HG03469 (cell line): ENCODE results near the gene SUN1.
A peak's percentile ranks its signal among the peaks of the same experiment; 100 is the strongest.
"Not testable (repeated sequence)": the region's sequence is repeated elsewhere in the genome, so short reads cannot be mapped to it uniquely, and the experiment has no call there.

Source experiments
- ATAC-seq: cut with Tn5 transposase; IDR thresholded peaks from one replicate; pipeline ENCODE4 v1.9.1; 2021; ENCODE audit warnings: mild to moderate bottlenecking, moderate library complexity, moderate number of reproducible peaks; ENCODE audit not compliant: unreplicated experiment

SUN1 gene

DNA sequence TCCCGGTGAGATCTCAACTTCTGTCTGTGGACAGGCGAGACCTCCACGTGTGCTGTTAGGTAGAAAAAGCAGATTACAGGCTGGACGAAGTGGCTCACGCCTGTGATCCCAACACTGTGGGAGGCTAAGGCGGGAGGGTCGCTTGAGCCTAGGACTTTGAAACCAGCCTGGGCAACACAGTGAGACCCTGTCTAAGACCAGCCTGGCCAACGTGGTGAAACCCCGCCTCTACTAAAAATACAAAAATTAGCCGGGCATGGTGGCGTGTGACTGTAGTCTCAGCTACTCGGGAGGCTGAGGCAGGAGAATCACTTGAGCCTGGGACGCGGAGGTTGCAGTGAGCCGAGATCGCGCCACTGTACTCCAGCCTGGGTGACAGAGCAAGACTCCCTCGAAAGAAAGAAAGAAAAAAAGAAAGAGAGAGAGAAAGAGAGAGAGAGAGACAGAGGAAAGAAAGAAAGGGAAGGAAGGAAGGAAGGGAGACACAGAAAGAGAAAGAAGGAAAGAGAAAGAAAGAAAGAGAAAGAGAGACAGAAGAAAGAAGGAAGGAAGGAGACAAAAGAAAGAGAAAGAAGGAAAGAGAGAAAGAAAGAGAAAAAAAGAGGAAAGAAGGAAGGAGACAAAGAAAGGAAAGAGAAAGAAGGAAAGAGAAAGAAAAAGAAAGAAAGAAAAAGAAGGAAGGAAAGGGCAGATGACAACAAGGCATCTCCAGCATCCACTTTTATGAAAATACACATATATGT lies 29.6 kb upstream of the SUN1 start:
- ATAC-seq, result no peak

DNA sequence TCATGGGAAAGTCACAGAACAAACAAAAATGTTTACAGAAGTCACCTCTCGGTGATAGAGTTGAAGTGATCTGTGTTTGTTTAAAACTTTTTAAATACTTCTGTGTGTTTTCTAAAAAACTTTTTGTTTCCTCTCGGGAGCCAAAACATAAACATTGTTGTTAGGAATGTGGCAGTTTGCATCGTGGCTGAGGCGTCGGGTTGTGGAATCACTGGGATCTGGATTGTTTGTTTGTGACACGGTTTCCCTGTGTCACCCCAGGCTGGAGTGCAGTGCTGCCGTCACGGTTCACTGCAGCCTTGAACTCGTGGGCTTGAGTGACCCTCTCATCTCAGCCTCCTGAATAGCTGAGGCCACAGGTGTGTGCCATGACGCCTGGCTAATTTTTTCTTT lies 29.0 kb upstream of the SUN1 start:
- no peak for ATAC-seq

DNA sequence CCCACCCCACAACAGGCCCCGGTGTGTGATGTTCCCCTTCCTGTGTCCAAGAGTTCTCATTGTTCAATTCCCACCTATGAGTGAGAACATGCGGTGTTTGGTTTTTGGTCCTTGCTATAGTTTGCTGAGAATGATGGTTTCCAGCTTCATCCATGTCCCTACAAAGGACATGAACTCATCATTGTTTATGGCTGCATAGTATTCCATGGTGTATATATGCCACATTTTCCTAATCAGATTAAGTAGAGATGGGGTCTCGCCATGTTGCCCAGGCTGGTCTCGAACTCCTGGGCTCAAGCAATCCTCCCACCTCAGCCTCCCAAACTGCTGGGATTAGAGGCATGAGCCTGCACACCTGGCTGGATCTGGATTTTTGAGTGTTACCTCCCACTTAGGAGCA lies 28.5 kb upstream of the SUN1 start:
- ATAC-seq, result not testable (repeated sequence)

DNA sequence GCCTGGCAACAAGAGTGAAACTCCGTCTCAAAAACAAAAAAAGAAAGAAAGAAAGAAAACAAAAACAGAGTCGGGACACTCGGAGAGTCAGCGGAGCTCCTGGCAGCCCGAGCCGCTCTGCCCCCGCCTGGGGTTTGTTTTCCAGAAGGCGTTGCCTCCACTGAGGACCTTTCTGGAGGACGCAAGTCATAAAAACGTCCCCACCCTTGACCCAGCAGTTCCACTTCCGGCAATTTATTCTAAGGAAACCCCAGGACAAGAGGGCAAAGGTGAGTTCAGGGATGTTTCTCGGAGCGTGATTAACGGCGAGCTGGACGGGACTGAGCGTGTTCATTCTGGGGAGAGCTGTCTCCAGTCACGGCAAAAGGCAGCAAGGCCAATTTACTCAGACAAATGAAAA lies 27.0 kb upstream of the SUN1 start:
- ATAC-seq, result no peak

DNA sequence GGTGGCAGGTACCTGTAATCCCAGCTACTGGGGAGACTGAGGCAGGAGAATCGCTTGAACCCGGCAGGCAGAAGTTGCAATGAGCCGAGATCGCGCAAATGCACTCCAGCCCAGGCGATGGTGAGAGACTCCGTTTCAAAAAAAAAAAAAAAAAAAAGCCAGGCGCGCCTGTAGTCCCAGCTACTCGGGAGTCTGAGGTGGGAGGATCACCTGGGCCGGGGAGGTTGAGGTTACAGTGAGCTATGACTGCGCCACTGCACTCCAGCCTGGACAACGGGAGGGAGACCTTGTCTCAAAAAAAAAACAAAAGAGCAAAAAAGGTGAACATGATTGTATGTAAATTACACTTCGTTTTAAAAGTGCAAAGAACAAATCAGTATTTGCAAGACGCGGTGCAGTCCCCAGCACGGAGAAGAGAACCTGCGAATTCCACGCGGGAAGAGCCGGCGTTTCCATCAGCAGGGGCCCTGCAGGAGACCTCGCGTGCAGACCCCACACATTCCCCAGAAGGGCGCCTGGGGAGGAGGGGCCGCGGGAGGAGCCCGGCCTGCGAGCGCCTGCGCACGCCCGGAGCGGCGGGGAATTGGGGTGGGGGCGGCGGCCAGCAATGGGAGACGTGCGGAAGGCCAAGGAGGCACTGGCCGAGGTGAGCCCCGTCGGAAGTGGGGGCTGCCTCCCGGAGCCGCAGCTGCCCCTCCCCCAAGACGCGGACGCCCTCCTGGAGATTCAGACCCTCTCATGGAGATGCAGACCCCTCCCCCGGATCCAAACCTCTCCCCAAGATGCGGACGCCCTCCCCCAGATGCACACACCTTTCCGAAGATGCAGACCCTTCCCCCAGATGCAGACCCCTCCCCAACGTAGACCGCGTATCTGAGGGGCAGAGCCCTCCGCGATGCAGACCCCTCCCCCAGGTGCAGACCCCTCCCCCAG lies 16.7 kb upstream of the SUN1 start:
- ATAC-seq, result no peak

DNA sequence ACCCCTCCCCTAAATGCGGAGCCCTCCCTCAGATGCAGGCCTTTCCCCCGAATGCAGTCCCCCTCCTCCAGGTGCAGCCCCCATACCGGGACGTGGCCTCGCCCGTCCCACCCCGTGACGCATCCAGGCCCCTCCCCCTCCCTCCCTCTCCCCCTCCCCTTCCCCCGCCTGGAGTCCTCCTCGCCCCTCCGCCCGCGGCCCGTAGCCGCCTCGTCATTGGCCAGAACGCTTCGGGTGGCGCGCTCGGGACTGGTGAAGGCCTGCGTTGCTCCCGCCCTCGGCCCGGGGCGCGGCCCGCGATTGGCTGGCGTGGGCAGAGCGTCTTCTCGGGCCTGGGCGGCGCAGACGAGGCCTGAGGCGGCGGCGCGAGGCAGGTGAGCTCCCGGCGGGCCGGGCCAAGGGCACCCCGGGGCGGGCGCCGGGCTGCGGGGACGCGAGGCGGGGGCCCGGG lies 16.0 kb upstream of the SUN1 start:
- peak; percentile 78 for ATAC-seq

DNA sequence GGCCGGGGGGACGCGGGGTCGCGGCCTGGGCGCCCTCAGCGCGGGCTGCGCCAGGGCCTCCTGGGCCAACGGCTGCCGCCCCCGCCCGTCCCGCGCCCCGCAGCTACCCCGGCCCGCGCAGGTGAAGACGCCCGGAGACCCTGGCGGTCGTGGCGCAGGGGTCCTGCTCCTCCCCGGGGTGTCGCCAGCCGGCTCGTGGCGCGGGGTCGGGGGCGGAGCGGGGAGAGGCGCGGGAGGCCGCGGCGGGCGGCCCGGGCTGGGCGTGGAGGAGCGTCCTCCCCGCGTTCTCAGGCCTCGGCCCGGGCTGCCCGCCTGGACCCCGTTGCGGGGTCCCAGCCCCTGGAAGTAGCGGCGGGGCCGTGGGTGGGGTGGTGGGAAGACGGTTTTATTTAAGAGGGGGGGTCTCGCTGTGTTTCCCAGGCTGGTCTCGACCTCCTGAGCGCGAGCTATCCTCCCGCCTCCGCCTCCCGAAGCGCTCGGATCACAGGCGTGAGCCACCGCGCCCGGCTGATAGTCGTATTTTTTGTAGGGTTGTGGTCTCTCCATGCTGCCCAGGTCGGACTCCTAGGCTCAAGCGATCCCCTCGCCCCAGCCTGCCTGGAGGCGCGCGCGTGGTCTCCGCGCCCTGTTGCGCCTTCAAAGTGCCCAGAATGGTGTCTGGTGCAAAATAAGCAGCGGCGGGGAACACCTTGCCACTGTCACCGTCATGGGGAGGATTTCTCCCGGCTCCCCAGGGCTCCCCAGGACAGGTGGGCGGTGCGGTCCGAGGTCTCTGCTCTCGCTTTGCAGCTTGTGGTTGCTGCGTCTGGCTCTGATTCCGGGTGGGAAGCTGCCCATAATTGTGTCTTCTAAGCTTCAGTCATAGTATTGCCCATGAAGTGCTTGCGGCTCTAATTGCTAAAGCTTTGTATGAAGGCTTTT lies 15.3 kb upstream of the SUN1 start:
- peak; percentile 5 for ATAC-seq

DNA sequence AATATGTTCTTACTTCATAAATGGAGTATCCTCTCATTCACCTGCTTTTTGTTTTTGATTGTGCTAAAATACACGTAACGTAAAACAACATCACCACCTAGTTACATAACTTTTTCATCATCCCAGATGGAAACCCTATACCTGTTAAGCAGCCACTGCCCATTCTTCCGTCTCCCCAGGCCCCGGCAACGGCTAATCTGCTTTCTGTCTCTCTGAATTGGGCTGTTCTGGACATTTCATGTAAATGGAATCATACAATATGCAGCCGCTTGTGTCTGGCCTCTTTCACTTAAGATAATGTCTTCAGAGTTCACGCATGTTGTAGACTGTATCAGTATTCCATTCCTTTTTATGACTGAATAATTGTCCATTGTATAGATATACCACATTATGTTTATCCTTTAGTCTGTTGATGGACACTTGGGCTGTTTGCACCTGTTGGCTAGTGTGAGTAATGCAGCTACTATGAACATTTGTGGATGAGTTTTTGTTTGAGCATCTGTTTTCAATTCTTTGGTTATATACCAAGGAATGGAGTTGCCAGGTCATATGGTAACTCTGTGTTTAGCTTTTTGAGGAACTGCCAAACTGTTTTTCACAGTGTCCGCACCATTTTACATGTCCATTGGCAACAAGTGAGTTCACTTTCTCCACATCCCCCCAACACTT lies 14.1 kb upstream of the SUN1 start:
- no peak for ATAC-seq

DNA sequence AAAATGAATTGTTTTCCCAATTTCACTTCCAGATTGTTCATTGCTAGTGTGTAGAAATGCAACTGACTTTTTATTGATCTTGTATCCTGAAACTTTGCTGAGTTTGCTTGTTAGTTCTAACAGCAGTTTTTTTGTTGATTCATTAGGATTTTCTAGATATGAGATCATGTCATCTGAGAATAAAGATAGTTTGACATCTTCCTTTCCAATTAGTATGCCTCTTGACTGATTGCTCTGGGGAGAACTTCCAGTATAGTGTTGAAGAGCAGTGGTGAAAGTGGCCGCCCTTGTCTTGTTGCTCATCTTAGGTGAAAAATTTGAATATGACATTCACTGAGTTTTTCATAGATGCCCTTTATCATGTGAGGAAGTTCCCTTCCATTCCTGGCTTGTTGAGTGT lies 11.9 kb upstream of the SUN1 start:
- ATAC-seq, result no peak

DNA sequence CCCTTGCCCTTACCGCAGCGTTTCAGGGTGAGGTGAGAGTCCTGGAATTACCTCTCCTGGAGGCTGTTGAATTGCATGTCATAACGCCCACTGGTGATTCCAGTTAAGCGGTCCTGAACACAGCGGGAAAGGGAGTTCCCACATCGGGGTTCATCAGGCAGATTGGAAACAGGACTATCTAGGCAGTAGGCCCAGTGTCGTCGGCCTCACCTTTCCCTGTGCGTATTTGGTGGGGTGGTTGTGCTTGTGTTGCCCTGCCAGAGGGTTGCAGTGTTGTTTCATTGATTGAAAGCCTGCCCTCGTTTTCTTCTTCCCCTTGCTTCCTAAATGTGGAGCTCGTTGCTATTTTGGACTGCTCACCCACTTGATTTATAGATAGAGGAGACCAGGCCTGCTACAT lies 10.6 kb upstream of the SUN1 start:
- no peak for ATAC-seq

DNA sequence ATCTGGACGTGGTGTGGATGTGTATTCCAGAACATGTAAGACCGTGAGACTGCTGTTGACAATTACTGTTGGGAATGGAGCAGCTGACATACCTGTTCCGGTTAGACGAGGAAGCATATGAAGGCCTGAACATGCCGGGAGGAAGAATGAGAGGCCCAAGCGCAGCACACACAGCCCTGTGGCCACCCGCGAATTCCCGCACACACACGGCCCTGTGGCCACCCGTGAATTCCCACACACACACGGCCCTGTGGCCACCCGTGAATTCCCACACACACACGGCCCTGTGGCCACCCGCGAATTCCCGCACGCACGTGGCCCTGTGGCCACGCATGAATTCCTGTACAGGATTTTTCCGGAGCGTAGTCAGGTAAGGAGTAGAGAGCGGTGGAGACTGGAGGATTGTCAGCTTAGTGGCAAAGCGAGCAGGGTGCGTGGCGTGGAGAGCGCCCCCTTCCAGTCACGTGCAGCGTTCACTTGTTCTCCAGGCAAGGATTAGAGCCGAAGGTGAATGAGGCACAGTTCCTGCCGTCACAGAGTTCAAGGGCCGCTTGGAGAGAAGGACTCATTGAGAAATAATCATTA lies 9.5 kb upstream of the SUN1 start:
- no peak for ATAC-seq

DNA sequence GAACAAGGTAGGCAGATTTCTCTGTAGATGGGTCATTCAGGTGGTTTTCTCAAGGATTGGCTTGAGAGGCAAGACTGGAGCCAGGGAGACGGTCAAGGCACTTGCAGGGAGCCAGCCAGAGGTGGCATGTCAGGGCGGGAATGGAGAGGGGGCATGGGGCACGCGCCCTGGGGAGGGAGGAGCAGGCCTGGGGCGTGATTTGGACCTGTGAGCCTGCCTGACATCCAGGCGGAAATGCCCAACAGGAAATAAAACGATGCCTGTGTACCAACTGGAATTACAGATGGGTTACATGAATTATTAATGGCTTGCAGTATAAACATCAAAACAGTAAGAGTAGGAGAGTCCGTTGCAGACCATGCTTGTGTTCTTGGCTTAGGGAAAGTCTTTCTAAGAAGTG lies 8.6 kb upstream of the SUN1 start:
- no peak for ATAC-seq

DNA sequence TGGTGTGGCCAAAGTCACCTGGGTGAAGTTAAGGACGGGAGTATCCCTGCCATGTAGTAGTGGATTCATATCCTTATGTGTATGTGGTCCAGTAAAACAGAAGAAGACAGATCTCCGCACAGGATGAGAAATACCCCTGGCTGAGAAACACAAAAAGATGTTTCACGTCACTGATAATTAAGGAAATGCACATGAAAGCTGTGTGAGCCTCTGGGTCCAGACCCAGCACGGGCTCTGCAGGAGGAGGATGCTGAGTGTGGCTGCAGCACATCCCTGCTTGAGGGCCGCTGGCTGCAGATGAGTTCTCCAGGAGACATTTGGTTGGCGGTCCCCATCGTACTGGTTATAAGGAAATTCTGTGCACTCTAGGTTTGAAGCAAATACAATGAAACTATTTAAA lies 8.2 kb upstream of the SUN1 start:
- ATAC-seq, result no peak

DNA sequence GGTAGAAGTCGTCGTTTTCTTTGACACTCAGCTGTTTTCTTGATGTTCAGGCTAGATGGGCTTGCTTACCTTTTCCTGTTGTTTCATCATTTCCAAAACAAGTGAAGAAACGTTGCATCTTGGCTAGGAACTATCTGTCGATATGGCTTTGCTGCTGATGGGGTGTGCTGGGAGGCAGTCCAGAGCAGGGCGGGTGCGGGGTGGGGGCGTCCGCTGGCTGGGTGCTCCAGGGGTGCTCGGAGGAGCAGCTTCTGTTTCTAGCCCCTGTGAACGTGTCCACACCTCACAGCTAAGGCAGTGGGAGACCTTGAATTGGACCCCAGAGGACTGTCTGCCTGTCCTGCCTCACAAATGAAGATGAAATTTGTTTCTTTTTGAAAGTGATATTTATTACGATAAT lies 7.6 kb upstream of the SUN1 start:
- ATAC-seq, result no peak

DNA sequence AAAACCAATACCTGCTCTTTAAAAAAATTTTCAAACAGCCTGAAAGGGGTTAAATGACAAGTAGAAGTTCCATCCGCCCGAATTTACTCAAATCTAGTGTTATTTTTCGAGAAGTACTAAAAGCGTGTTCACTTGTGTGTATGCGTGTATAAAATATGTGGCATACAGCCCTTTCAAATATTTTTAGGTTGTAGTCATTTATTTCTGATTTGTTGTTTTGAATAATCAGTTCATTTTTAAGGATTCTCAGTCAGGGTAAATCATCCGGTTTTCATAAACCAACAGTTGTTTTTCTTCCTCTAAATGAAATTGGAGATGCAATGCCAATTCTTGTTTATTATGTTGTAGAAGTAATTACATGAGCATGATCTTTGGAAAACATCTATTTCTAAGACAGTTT lies 6.9 kb upstream of the SUN1 start:
- ATAC-seq, result no peak

DNA sequence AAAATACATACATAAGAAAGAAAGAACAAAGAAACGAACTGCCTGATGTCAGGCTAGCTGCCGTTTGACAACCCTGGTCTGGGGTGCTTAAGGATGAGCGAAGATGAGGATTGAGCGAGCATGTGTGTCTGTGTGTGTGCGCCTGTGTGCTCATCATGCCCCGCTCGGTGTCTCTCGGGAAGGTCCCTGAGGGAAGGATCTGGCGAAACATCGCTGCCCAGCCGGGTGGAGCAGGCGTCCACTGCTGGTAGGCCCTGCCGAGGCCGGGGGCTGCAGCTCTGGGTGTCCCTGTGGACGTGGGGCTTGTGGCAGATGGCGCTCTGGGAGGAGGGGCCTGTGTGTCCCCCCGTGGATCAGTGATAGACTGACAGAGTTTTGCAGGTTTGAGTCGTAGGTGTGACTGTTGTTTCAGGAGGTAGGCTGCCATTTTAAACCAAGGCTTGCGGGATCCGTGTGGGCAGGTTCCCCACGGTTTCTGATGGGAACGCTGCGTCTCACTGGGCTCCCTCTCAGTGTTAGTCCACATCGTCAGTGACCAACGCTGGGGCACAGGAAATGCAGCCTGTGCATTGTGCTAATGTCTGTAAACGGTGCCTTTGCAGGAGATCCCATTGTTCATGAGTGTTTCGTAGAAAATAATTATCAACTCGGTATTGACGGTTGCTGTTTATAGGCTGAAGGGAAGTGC lies 5.9 kb upstream of the SUN1 start:
- no peak for ATAC-seq

DNA sequence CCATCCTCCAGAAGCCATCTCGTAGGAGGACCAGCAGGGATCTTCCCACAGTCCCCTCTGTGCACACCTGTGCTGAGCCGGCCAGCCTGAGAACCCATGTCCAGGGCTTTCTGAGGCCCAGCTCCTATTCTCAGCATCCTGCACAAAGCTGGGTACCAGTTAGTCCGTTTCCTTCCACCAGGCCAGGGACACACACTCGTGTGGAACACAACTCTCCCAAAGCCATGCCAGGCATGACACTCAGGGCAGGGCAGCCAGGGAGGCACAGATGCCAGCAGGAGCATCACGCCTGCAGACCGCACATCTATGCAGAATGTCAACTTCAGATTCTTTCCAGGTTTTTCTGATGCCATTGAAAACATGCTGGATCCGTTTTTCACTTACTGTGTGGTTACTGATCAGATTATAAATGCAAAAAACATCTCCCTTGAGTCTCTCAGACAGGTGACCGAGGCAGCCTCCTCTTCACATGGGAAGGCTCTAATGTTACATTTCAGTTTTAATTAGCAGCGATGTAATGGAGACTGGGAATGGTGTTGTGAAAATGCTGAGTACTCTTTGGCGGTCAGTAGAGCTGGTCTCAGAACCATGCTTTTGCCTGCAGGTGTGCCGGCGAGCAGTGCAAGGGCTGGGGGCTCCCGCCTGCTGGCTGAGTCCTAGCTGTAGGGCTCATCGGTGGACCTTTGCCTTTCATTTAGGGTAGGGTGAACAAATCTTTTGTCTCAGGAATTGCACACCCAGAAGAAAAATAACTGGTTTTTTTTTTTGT lies 3.3 kb upstream of the SUN1 start:
- no peak for ATAC-seq

DNA sequence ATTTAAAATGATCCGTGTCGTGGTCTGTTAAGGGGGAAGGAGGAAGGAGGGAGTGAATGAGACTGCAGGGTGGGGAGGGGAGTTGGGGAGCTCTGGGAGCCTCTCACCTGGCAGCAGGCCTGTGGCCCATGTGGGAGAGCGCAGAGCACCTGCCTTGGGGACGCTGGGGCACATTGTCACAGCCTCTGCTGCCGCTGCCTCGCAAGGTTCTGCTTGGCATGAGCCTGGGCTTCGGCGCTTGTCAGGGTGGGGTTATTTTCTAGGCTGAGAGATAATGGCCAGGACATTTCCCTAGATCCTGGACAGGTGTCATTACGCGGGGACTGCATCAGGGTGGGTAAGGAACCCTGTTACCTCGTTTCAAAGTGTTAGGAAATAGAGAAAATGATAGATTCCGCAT lies 2.2 kb upstream of the SUN1 start:
- no peak for ATAC-seq
